ENCODE measurements around the gene TUBGCP4. TPM values are rescaled to one million over a fixed set of nuclear protein-coding genes. Genes with fewer than 3 reads are reported as not detected.

TUBGCP4 gene
- total and polyA plus RNA-seq, 9 of the 15 experiments (the other 6 are each of a cell fraction or from before 2014, with no cell fraction given): 10.7 to 50.2 (median 29.6) TPM

DNA sequence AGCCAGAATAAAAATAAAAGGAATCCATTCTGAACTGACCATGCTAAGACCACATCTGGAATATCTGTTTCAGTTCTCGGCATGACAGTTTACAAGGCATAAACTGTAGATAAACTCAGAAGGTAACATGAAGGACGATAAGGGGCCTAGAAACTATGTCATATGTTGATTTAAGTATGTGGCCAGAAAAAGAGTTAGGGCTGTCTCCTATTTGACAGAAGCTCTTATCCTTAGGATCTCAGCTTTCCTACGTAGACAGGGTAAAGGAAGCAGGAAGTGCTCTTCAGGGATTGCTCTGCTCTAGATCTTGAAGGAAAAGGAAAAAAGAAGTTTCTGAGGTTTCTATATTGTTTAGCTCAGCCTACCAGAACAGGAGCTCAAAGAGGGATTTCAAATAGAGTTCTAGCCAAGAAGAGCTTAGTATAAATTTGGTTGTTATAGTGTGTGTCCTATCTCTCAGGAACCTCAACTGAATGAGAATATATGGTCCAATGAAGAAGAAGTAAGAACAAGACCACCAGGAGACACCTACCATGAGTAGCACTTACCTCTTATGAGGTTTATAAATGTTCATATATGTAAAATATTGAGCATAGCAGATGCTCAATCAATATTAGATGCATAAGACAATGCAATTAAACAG, 62.9 kb downstream of the TUBGCP4 start (continued):
- no peak for TF ChIP-seq JUND (IDR thresholded peaks at IDR 0.05; ENCODE audit: borderline replicate concordance, low read depth, low read length)
- TF ChIP-seq JUND (tag; IDR thresholded peaks at IDR 0.05; ENCODE audit: borderline replicate concordance, low read depth, low read length): peak; percentile 67; the same call in 2 of the 3 replicates
- no peak for TF ChIP-seq ZNF76 (CRISPR knock-in tag; IDR thresholded peaks at IDR 0.05; ENCODE audit: borderline replicate concordance)
- TF ChIP-seq C11orf30 (IDR thresholded peaks at IDR 0.05; ENCODE audit: low read depth): no peak
- no peak for TF ChIP-seq PURB (CRISPR knock-in tag; IDR thresholded peaks at IDR 0.05; ENCODE audit: low read depth)
- peak; percentile 23; the same call in 1 of the 2 replicates for TF ChIP-seq BACH1 (tag; IDR thresholded peaks at IDR 0.05)
- TF ChIP-seq, protein P1, sequence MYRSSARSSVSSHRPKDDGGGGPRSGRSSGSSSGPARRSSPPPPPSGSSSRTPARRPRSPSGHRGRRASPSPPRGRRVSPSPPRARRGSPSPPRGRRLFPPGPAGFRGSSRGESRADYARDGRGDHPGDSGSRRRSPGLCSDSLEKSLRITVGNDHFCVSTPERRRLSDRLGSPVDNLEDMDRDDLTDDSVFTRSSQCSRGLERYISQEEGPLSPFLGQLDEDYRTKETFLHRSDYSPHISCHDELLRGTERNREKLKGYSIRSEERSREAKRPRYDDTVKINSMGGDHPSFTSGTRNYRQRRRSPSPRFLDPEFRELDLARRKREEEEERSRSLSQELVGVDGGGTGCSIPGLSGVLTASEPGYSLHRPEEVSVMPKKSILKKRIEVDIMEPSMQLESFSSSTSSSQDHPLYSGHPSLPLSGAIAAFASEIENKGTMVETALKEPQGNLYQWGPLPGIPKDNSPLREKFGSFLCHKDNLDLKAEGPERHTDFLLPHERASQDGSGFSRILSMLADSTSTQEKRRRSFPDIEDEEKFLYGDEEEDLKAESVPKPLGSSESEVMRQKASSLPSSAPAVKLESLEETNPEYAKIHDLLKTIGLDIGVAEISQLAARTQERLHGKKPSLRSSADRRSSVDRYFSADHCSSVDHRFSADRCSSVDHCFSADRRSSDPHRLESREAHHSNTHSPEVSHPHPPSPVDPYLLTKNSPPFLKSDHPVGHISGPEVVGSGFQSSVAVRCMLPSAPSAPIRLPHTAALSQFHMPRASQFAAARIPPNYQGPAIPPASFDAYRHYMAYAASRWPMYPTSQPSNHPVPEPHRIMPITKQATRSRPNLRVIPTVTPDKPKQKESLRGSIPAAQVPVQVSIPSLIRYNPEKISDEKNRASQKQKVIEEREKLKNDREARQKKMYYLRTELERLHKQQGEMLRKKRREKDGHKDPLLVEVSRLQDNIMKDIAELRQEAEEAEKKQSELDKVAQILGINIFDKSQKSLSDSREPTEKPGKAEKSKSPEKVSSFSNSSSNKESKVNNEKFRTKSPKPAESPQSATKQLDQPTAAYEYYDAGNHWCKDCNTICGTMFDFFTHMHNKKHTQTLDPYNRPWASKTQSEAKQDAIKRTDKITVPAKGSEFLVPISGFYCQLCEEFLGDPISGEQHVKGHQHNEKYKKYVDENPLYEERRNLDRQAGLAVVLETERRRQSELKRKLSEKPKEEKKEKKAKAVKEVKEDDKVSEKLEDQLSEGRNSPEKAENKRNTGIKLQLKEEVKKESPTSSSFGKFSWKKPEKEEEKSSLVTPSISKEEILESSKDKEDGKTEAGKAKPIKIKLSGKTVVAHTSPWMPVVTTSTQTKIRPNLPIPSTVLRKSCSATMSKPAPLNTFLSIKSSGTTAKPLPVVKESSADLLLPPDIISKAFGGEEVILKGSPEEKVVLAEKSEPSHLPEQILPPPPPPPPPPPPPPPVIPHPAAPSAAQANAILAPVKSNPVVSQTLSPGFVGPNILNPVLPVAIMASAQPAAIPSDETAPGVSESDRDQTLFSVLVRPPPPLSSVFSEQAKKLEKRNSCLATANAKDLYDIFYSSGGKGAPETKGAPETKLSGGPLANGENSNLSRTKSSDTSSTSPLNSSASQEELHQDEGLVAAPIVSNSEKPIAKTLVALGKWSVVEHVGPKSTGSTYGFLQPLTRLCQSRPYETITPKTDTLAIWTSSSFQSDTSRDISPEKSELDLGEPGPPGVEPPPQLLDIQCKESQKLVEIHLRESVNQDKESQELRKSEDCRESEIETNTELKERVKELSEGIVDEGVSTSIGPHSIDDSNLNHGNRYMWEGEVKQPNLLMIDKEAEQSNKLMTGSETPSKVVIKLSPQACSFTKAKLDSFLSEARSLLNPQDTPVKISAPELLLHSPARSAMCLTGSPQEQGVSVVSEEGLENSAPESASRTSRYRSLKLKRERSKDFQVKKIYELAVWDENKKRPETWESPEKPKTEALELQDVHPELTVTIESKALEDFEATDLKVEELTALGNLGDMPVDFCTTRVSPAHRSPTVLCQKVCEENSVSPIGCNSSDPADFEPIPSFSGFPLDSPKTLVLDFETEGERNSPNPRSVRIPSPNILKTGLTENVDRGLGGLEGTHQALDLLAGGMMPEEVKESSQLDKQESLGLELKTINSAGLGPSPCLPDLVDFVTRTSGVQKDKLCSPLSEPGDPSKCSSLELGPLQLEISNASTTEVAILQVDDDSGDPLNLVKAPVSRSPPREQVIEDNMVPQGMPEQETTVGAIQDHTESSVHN (IDR thresholded peaks at IDR 0.05; ENCODE audit: borderline replicate concordance in 1 of 2, low read depth in 1 of 2): 0 out of 4 replicates have a peak, but pooled peaks of 1 of the 2 experiments have one; percentile 20
- TF ChIP-seq GATA2 (CRISPR knock-in tag; IDR thresholded peaks at IDR 0.05): peak; percentile 65
- TF ChIP-seq ELF4 (CRISPR knock-in tag; IDR thresholded peaks at IDR 0.05): 0 out of 2 replicates have a peak, but pooled peaks have one; percentile 18
- 0 out of 2 replicates have a peak, but pooled peaks have one; percentile 25 for TF ChIP-seq SMAD4 (CRISPR knock-in tag; conservative IDR thresholded peaks at IDR 0.05)
- TF ChIP-seq NBN (IDR thresholded peaks at IDR 0.05; ENCODE audit: low read depth): 0 out of 2 replicates have a peak, but pooled peaks have one; percentile 34
- TF ChIP-seq CREM (IDR thresholded peaks at IDR 0.05; ENCODE audit: low read depth): peak; percentile 77
- peak in 1 of 2 experiments; percentile 17; a peak in 1 of 4 replicates for TF ChIP-seq HDAC1 (IDR thresholded peaks at IDR 0.05)
- TF ChIP-seq NCOA2 (IDR thresholded peaks at IDR 0.05; ENCODE audit: partially characterized antibody in 2 of 2): no peak
- TF ChIP-seq SMARCA4 (IDR thresholded peaks at IDR 0.05): peak; percentile 69; the same call in 1 of the 2 replicates
- peak; percentile 77 for TF ChIP-seq ELF1 (tag; IDR thresholded peaks at IDR 0.05)
- no peak for TF ChIP-seq KLF13 (tag; IDR thresholded peaks at IDR 0.05; ENCODE audit: borderline replicate concordance, low read depth)
- TF ChIP-seq ATF7 (IDR thresholded peaks at IDR 0.05): peak; percentile 87

Data from K562 (cell line).